Fibroblast of the aortic adventitia (primary cell): Measurements from ENCODE around the gene CFL1. TPM values are rescaled to one million over a fixed set of nuclear protein-coding genes. Genes with fewer than 3 reads are reported as not detected.
A peak's percentile ranks its signal among the peaks of the same experiment; 100 is the strongest.
"Not testable (repeated sequence)": the region's sequence is repeated elsewhere in the genome, so short reads cannot be mapped to it uniquely, and the experiment has no call there.

ENCODE experiments used
- DNase-seq: peaks from one replicate; pipeline ENCODE4 v3.0.0-alpha.2; 2010; ENCODE audit warnings: low read depth
- H3K4me3 ChIP-seq: 2 replicates; pipeline ENCODE4 v1.5.1; 2011; ENCODE audit warnings: low read depth, mild to moderate bottlenecking, control low read depth, low read length, moderate library complexity
- total RNA-seq: library from RNA; depleted of rRNA; stranded (reverse); fragments of >200 nt; gene quantifications from 2 replicates; pipeline ENCODE4 v1.2.3, GENCODE V29; 2012; ENCODE audit warnings: low replicate concordance
- TF ChIP-seq, protein P1 (sequence below): IDR thresholded peaks from 2 replicates; pipeline ENCODE4 v1.5.1; 2011; ENCODE audit warnings: mild to moderate bottlenecking, low read length, control low read depth, inconsistent platforms; ENCODE audit not compliant: insufficient read depth

The CFL1 gene
- total RNA-seq, 1 donor, result 713 TPM

DNA sequence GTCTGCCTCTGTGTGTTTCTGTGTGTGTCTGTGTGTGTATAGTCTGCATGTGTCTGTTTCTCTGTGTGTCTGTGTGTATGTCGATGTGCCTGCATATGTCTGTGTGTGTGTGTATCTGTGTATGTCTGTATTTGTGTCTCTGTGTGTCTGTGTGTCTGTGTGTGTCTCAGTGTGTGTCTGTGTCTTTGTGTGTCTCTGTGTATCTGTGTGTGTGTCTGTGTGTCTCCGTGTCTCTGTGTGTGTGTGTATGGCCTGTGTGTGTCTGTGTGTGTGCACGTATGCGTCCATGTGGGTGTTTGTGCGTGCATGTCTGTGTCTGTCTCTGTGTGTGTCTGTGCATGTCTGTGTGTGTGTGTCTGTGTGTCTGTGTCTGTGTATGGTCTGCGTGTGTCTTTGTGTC, 23.8 kb downstream of the CFL1 start:
- TF ChIP-seq, protein P1, sequence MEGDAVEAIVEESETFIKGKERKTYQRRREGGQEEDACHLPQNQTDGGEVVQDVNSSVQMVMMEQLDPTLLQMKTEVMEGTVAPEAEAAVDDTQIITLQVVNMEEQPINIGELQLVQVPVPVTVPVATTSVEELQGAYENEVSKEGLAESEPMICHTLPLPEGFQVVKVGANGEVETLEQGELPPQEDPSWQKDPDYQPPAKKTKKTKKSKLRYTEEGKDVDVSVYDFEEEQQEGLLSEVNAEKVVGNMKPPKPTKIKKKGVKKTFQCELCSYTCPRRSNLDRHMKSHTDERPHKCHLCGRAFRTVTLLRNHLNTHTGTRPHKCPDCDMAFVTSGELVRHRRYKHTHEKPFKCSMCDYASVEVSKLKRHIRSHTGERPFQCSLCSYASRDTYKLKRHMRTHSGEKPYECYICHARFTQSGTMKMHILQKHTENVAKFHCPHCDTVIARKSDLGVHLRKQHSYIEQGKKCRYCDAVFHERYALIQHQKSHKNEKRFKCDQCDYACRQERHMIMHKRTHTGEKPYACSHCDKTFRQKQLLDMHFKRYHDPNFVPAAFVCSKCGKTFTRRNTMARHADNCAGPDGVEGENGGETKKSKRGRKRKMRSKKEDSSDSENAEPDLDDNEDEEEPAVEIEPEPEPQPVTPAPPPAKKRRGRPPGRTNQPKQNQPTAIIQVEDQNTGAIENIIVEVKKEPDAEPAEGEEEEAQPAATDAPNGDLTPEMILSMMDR, result no peak
- peak; percentile 29 for DNase-seq
- peak overlapping the region; percentile 93 for H3K4me3 ChIP-seq

DNA sequence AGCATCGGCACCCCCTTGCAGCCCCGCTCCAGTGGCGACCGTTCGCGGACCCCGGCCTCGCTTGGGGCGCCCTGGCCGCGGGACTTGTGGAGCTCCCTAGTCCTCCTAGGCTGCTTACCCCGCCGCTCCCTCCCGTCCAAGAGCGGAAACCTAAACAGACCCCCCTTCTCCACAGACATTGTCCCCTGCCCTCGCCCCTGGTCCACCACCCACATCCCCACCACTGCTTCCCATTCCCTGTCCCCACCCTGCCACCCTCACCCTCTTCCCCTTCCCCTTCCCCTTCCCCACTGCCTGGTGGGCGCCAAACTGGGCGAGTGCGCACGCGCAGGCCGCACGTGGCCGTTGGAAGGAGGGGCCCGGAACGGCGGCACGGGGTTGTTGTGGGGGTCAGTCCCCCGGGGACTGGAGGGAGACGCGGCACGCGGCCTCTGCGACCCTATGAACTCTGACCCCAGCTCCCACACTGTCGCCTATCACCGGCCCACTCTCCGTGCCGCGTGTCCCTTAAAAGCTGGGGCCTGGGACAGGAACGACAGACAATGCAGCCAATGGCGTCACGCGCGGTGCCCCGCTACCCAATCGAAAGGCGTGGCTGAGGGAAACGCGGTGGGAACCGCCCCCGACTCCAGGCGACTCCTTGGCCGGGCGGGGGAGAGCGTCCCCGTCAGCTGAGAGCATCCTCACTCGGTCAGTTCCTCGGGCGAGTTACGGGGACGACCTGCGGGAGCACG, 24.5 kb downstream of the CFL1 start, which contains the start of gene SNX32:
Gene SNX32 (plus strand): TSS at position 667 of the 734 bp plus-strand sequence. CDS start 103 bp downstream, outside the sequence.
- peak within 1 kb of the TSS; percentile 93 for H3K4me3 ChIP-seq
- DNase-seq, result peak; percentile 91
- TF ChIP-seq, protein P1, result no peak

DNA sequence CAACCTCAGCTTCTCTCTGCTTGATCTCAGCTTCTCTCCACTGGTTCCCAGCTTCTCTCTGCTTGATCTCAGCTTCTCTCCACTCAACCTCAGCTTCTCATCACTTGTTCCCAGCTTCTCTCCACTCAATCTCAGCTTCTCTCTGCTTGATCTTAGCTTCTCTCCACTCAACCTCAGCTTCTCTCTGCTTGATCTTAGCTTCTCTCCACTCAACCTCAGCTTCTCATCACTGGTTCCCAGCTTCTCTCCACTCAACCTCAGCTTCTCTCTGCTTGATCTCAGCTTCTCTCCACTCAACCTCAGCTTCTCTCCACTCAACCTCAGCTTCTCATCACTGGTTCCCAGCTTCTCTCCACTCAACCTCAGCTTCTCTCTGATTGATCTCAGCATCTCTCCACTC, 25.7 kb downstream of the CFL1 start:
- not testable (repeated sequence) for H3K4me3 ChIP-seq, DNase-seq

DNA sequence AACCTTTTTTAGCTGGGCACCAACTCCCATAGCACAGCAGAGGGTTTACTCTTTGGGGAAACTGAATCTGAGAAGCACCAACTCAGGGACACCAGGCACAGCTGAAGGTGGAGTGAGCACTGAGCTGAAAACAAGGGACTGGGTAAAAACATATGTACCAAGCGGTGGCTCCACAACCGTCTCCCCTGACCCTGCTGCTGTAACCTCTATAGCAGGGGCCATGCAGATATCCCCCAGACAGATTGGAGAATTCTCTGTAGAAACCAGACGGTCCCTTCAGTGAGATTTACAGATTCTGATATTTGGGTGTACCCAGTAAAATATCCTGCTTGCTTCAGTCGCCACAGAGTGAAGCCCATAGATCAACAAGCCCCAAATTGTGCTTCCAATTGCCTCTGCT, 28.5 kb downstream of the CFL1 start:
- DNase-seq, result no peak
- TF ChIP-seq, protein P1, result no peak
- no peak overlapping the region for H3K4me3 ChIP-seq

DNA sequence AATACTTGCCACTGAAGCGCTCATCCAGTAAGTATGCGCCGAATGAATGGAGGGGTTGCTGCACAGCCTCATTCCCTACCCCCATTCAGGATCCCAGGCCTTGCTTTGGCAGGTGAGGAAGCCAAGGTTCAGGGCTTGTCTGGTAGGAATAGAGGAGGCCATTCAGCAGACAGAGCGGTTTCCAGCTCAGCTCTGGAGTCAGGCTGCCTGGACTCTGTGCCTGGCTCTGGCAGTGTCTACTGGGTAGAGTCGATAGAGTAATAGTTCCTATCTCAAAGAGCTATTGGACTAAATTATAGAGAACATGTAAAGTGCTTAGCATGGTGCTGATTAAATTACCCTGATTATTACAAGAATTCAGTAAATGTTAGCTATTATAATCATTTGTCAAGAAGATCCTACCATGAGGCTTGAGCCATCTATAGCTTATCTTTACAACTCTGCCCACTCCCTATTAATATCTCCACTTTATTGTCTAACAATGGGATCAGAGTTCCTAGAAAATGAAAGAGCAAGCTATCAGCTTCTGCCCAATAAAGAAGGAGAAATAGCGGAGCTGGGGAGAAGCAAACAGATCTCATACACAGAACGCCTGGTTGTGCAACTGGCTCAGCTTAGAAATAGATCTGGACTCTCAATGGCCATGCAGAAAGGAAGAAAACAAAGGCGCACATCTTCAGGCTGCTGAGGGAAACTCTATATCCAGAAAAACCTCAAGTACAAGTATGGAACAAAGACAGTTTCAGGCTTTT, 30.8 kb downstream of the CFL1 start:
- H3K4me3 ChIP-seq, result no peak overlapping the region
- no peak for DNase-seq
- TF ChIP-seq, protein P1, result no peak

DNA sequence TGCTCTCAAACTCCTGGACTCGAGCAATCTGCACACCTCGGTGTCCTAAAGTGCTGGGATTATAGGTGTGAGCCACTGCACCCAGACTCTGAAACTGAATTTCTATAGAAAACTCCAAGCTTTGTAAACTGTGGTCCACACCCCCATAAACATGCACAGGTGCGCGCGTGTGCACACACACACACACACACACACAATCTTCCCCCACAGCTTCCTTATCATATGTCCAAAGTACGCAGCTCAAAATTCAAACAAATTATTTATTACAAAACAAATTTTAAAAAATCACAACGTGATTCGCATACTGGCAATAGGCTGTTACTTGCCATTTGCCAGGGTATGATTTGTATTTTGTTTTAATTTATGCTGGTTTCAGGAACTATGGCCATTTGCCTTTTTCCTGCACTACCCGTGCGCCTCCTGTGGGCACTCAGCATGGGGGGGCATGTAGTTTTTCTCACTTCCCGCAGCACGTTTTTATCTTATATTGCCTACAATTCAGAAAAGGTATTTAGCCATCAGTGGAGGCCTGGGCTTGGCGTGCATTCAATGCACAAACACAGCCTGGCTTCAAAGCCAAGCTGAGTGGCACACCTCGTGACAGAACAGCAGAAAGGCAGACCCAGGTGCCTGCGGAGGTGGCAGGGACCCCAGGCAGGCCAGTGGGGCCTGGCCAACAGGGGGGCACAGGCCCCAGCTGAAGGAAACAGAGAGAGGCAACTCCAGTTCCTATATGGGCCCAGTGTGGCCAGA, 35.0 kb downstream of the CFL1 start:
- TF ChIP-seq, protein P1, result no peak
- H3K4me3 ChIP-seq, result no peak overlapping the region
- no peak for DNase-seq

DNA sequence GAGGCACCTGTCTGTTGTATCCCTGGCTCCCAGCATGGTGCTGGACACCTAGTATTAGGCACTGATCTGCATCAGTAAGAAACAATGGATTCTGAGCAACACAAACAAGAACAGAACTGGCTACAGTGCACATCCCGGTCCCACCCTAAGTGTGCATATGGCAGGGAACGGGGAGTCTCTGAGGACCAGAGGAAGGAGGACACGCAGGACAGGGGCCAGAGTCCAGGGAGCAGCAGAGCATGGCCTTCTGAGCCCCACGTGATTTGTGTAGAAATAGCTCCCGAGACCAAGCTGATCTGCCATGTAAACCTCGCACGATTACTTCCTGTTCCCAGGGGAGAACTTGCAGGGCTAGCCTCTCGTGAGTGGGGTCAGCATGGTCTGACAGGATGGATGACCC, 36.9 kb downstream of the CFL1 start:
- DNase-seq, result no peak
- TF ChIP-seq, protein P1, result no peak
- no peak overlapping the region for H3K4me3 ChIP-seq
